H9 (cell line): Measurements from ENCODE around the gene GPR176. TPM values are rescaled to one million over a fixed set of nuclear protein-coding genes. Genes with fewer than 3 reads are reported as not detected.

Experiments
- DNase-seq: peaks from one replicate; pipeline ENCODE4 v3.0.0-alpha.2; 2017
- H2AFZ ChIP-seq: one replicate; pipeline ENCODE4 v1.6.1; 2013; ENCODE audit warnings: mild to moderate bottlenecking, low read length, control low read depth, moderate library complexity
- H2AK5ac ChIP-seq: 2 replicates; pipeline ENCODE4 v1.6.1; 2013; ENCODE audit warnings: low read length, control low read depth, mixed read lengths; ENCODE audit not compliant: insufficient read length
- H2BK120ac ChIP-seq: one replicate; pipeline ENCODE4 v1.6.1; 2013; ENCODE audit warnings: low read depth, mild to moderate bottlenecking, low read length, control low read depth, inconsistent platforms; ENCODE audit not compliant: poor library complexity, severe bottlenecking
- H2BK12ac ChIP-seq: 2 replicates; pipeline ENCODE4 v1.6.1; 2013; ENCODE audit warnings: low read length, control low read depth, mixed read lengths, low read depth; ENCODE audit not compliant: insufficient read length
- H2BK15ac ChIP-seq: 2 replicates; pipeline ENCODE4 v1.6.1; 2013; ENCODE audit warnings: low read depth, low read length, control low read depth
- H2BK20ac ChIP-seq: one replicate; pipeline ENCODE4 v1.6.1; 2013; ENCODE audit warnings: low read depth, mild to moderate bottlenecking, low read length, control low read depth, inconsistent platforms; ENCODE audit not compliant: poor library complexity, severe bottlenecking
- H2BK5ac ChIP-seq: 2 replicates; pipeline ENCODE4 v1.6.1; 2013; ENCODE audit warnings: low read length, control low read depth, mixed read lengths; ENCODE audit not compliant: insufficient read length
- H3K14ac ChIP-seq: 2 replicates; pipeline ENCODE4 v1.6.1; 2013; ENCODE audit warnings: low read length, control low read depth; ENCODE audit not compliant: insufficient read depth
- H3K18ac ChIP-seq: 2 replicates; pipeline ENCODE4 v1.6.1; 2013; ENCODE audit warnings: low read depth, mild to moderate bottlenecking, mixed read lengths, low read length, control low read depth; ENCODE audit not compliant: insufficient read length
- H3K23ac ChIP-seq: 2 replicates; pipeline ENCODE4 v1.6.1; 2013; ENCODE audit warnings: low read length, control low read depth, mixed read lengths, low read depth; ENCODE audit not compliant: insufficient read length
- H3K23me2 ChIP-seq: 2 replicates; pipeline ENCODE4 v1.6.1; 2013; ENCODE audit warnings: low read depth, mild to moderate bottlenecking, mixed read lengths, low read length, control low read depth; ENCODE audit not compliant: insufficient read length, poor library complexity, severe bottlenecking
- H3K27ac ChIP-seq: 2 replicates; pipeline ENCODE4 v1.5.1; 2013; ENCODE audit warnings: low read length, control low read depth, mixed read lengths, low read depth; ENCODE audit not compliant: insufficient read length
- H3K27me3 ChIP-seq: 2 replicates; pipeline ENCODE4 v1.6.1; 2013; ENCODE audit warnings: low read length, control low read depth, inconsistent platforms; ENCODE audit not compliant: insufficient read depth
- H3K4ac ChIP-seq: 2 replicates; pipeline ENCODE4 v1.6.1; 2013; ENCODE audit warnings: low read depth, mild to moderate bottlenecking, control low read depth, inconsistent platforms, low read length, moderate library complexity
- H3K4me1 ChIP-seq: 2 replicates; pipeline ENCODE4 v1.6.1; 2013; ENCODE audit warnings: low read length, control low read depth, inconsistent platforms; ENCODE audit not compliant: insufficient read depth
- H3K4me2 ChIP-seq: 2 replicates; pipeline ENCODE4 v1.6.1; 2013; ENCODE audit warnings: low read length, control low read depth, mixed read lengths; ENCODE audit not compliant: insufficient read length, insufficient read depth
- H3K56ac ChIP-seq: 2 replicates; pipeline ENCODE4 v1.6.1; 2013; ENCODE audit warnings: low read depth, mild to moderate bottlenecking, mixed read lengths, low read length, control low read depth; ENCODE audit not compliant: insufficient read length
- H3K79me1 ChIP-seq: 2 replicates; pipeline ENCODE4 v1.6.1; 2013; ENCODE audit warnings: low read depth, mild to moderate bottlenecking, moderate library complexity, low read length, control low read depth, inconsistent platforms; ENCODE audit not compliant: insufficient read depth, poor library complexity, severe bottlenecking
- H3K79me2 ChIP-seq: 2 replicates; pipeline ENCODE4 v1.6.1; 2013; ENCODE audit warnings: low read length, control low read depth, inconsistent platforms; ENCODE audit not compliant: insufficient read depth
- H3K9ac ChIP-seq: 2 replicates; pipeline ENCODE4 v1.6.1; 2013; ENCODE audit warnings: low read length, control low read depth, mixed read lengths; ENCODE audit not compliant: insufficient read length; ENCODE audit errors: extremely low read depth
- H3K9me3 ChIP-seq: one replicate; pipeline ENCODE4 v1.6.1; 2013; ENCODE audit warnings: low read depth, low read length, inconsistent platforms; ENCODE audit not compliant: control insufficient read depth
- H3T11ph ChIP-seq: one replicate; pipeline ENCODE4 v1.6.1; 2013; ENCODE audit warnings: mild to moderate bottlenecking, low read length, control low read depth, inconsistent platforms
- H4K20me1 ChIP-seq: one replicate; pipeline ENCODE4 v1.6.1; 2013; ENCODE audit not compliant: control insufficient read depth, insufficient read length, insufficient read depth
- H4K5ac ChIP-seq: 2 replicates; pipeline ENCODE4 v1.6.1; 2013; ENCODE audit warnings: low read depth, mild to moderate bottlenecking, mixed read lengths, low read length, control low read depth; ENCODE audit not compliant: insufficient read length
- H4K8ac ChIP-seq: replicated peaks from 2 replicates; pipeline ENCODE4 v1.6.1; 2013; ENCODE audit warnings: low read length, control low read depth, mixed read lengths, low read depth; ENCODE audit not compliant: insufficient read length
- H4K91ac ChIP-seq: 2 replicates; pipeline ENCODE4 v1.6.1; 2013; ENCODE audit warnings: low read depth, mild to moderate bottlenecking, moderate library complexity, mixed read lengths, low read length, control low read depth; ENCODE audit not compliant: insufficient read length
- H3K27ac Mint-ChIP-seq, 3 experiments: 2 replicates in 2 of 3; 3 replicates in 1 of 3; pipeline ENCODE4 v1.8.0; 2020 to 2021; ENCODE audit warnings: mixed read lengths in 3 of 3, mild to moderate bottlenecking in 1 of 3, moderate library complexity in 1 of 3
- H3K27me3 Mint-ChIP-seq: 2 replicates; pipeline ENCODE4 v1.8.0; 2021; ENCODE audit warnings: low read depth, mild to moderate bottlenecking, moderate library complexity, mixed read lengths
- H3K36me3 Mint-ChIP-seq, 3 experiments: 2 replicates in 2 of 3; 3 replicates in 1 of 3; pipeline ENCODE4 v1.8.0; 2020 to 2021; ENCODE audit warnings: low read depth in 3 of 3, mixed read lengths in 3 of 3; ENCODE audit not compliant: insufficient read depth in 1 of 3
- H3K4me1 Mint-ChIP-seq, 2 experiments: 2 replicates each; pipeline ENCODE4 v1.8.0; 2020; ENCODE audit warnings: mixed read lengths in 2 of 2
- H3K4me3 Mint-ChIP-seq, 2 experiments: 2 replicates in 1 of 2; 3 replicates in 1 of 2; pipeline ENCODE4 v1.8.0; 2020 to 2021; ENCODE audit warnings: mild to moderate bottlenecking in 2 of 2, mixed read lengths in 2 of 2, moderate library complexity in 1 of 2
- H3K9me3 Mint-ChIP-seq, 2 experiments: 2 replicates in 1 of 2; 3 replicates in 1 of 2; pipeline ENCODE4 v1.8.0; 2020; ENCODE audit warnings: mild to moderate bottlenecking in 2 of 2, mixed read lengths in 2 of 2, moderate library complexity in 1 of 2
- CTCF ChIP-seq: fragments of 200-600 bp; sonication (generic); conservative IDR thresholded peaks from 3 replicates; pipeline ENCODE4 v1.8.0; 2021; ENCODE audit warnings: antibody characterized with exemption, mild to moderate bottlenecking
- WGBS: extraction: QIAGEN DNeasy Blood & Tissue Kit; methylation state at CpG from one replicate; pipeline ENCODE4 v1.1.7; 2013; ENCODE audit warnings: missing lambda C conversion rate, low lambda C conversion rate, mixed read lengths; ENCODE audit not compliant: insufficient read length; ENCODE audit errors: extremely low coverage; 5-methylcytosine and 5-hydroxymethylcytosine counted together
- total RNA-seq: library from RNA; stranded (reverse); gene quantifications from 2 replicates; pipeline ENCODE4 v1.2.1, GENCODE V29; 2021

Gene GPR176
- total RNA-seq, 1 experiment from 2014 or later, result 132 TPM

DNA sequence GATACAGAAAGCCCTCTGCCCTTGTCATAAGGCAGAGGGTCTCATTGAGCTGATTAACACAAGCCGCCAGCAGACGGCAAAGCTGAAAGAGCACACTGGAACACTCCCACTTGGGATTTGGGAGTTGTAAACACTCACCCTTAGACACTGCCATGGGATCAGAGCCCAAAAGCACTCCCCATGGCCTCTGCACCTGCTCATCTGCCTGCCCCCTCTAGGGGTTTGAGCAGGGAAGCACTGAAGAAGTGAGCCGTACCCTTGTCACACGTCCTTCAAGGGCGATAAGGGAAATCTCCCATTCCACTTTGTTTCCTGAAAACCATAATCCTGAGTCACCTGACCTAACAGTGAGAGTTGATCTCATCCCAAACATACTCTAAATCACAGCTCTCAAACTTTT lies 152.1 kb downstream of the GPR176 start:
- no CpG with 5 or more reads among the region's 5 CpGs for WGBS

More for the DNA sequence above, 152.1 kb downstream of the GPR176 start:
- Histone ChIP-seq H2BK15ac (no peak overlapping the region), H3K4ac (no peak overlapping the region), H3K79me2 (no peaks in the 10 kb centered on the region), H3K4me2 (no peak overlapping the region), H3K9me3 (no peaks in the 10 kb centered on the region), H3K23me2 (no peaks in the 10 kb centered on the region), H3T11ph (no peak overlapping the region), H2AK5ac (no peak overlapping the region), H4K20me1 (no peaks in the 10 kb centered on the region), H2AFZ (no peak overlapping the region), H3K79me1 (no peaks in the 10 kb centered on the region), H3K18ac (no peak overlapping the region), H2BK120ac (no peak overlapping the region), H3K27me3 (no peaks in the 10 kb centered on the region), H3K56ac (no peak overlapping the region), H4K8ac (no peak overlapping the region), H3K27ac (no peak overlapping the region), H3K4me1 (no peaks in the 10 kb centered on the region), H2BK5ac (no peak overlapping the region), H3K9ac (no peak overlapping the region), H3K14ac (no peak overlapping the region), H2BK20ac (no peak overlapping the region), H2BK12ac (no peak overlapping the region), H4K91ac (no peak overlapping the region), H3K23ac (no peak overlapping the region), H4K5ac (no peak overlapping the region)
- Mint-ChIP-seq H3K27ac (no peak overlapping the region), H3K4me1 (peaks cover 4 to 6% of the 10 kb centered on the region in 2 experiments; a peak in 3 of 4 replicates), H3K36me3 (no peaks in the 10 kb centered on the region; a peak in 1 of 7 replicates), H3K4me3 (no peak overlapping the region), H3K9me3 (peaks cover 0 to 8% of the 10 kb centered on the region in 2 experiments; a peak in 1 of 5 replicates), H3K27me3 (no peaks in the 10 kb centered on the region)
- DNase-seq, result no peak
- peak; percentile 54 for TF ChIP-seq CTCF
